HUES48 (cell line): Measurements from ENCODE around the gene MBIP.

ENCODE experiments used
- H3K27ac ChIP-seq: one replicate; pipeline ENCODE4 v1.7.0; 2013; ENCODE audit warnings: low read depth, low read length, inconsistent platforms
- H3K27me3 ChIP-seq: 2 replicates; pipeline ENCODE4 v1.6.1; 2013; ENCODE audit warnings: mild to moderate bottlenecking, low read length; ENCODE audit not compliant: control insufficient read depth, insufficient read depth
- H3K36me3 ChIP-seq: 2 replicates; pipeline ENCODE4 v1.6.1; 2013; ENCODE audit warnings: low read length; ENCODE audit not compliant: control insufficient read depth, insufficient read depth
- H3K4me1 ChIP-seq: 2 replicates; pipeline ENCODE4 v1.6.1; 2013; ENCODE audit warnings: mild to moderate bottlenecking, low read length; ENCODE audit not compliant: control insufficient read depth, insufficient read depth
- H3K4me3 ChIP-seq: 2 replicates; pipeline ENCODE4 v1.5.1; 2013; ENCODE audit warnings: mild to moderate bottlenecking, low read depth, low read length
- H3K9ac ChIP-seq: 2 replicates; pipeline ENCODE4 v1.6.1; 2013; ENCODE audit warnings: mild to moderate bottlenecking, low read depth, low read length, moderate library complexity
- H3K9me3 ChIP-seq: 2 replicates; pipeline ENCODE4 v1.6.1; 2013; ENCODE audit warnings: low read length; ENCODE audit not compliant: control insufficient read depth, insufficient read depth

Gene MBIP

DNA sequence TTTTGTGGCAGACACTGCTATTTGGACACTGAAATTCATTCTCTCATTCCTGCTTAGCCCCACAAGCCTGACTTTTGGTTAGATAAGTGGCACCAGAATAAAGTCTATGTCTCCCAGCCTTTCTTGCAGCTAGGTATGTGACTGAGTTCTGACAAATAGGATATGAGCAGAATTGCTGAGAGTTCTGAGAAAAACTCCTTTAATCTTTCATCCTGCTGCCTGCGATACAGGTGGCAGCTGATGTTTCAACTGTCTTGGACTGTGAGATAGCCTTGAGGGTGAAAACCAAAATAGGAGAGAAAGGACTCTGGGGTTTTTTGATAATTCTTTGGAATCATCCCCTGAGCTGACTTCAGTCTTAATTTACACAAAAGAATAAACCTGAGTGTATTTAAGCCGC, 55.8 kb downstream of the MBIP start:
- H3K4me3 ChIP-seq, result no peak overlapping the region
- H3K36me3 ChIP-seq, result no peaks in the 10 kb centered on the region
- no peak overlapping the region for H3K27ac ChIP-seq
- H3K9me3 ChIP-seq, result no peaks in the 10 kb centered on the region
- peaks cover 25% of the 10 kb centered on the region for H3K4me1 ChIP-seq
- H3K9ac ChIP-seq, result no peak overlapping the region
- H3K27me3 ChIP-seq, result peaks cover 5% of the 10 kb centered on the region; the same call in 1 of the 2 replicates

DNA sequence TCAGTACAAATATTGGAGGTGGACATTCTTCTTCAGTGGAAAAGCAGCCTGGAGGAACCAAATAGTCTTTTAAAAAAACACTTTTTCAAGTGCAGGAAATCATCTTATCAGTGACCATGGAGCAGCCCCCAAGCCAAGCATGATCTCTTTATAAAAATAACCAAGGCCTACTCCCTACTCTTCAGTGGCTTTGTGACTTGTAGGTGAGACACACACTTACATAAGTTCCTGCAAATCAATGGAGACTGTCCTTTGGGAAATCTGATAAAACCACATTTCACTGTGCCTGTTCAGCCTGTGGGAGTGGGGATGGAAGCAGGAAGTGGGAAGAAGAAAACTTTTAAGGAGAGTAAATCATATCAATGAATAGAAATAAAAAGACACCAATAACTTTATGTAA, 56.3 kb downstream of the MBIP start:
- peaks cover 5% of the 10 kb centered on the region; the same call in 1 of the 2 replicates for H3K27me3 ChIP-seq
- peaks cover 21% of the 10 kb centered on the region for H3K4me1 ChIP-seq
- no peak overlapping the region for H3K27ac ChIP-seq
- H3K36me3 ChIP-seq, result no peaks in the 10 kb centered on the region
- H3K4me3 ChIP-seq, result no peak overlapping the region
- no peaks in the 10 kb centered on the region for H3K9me3 ChIP-seq
- no peak overlapping the region for H3K9ac ChIP-seq

DNA sequence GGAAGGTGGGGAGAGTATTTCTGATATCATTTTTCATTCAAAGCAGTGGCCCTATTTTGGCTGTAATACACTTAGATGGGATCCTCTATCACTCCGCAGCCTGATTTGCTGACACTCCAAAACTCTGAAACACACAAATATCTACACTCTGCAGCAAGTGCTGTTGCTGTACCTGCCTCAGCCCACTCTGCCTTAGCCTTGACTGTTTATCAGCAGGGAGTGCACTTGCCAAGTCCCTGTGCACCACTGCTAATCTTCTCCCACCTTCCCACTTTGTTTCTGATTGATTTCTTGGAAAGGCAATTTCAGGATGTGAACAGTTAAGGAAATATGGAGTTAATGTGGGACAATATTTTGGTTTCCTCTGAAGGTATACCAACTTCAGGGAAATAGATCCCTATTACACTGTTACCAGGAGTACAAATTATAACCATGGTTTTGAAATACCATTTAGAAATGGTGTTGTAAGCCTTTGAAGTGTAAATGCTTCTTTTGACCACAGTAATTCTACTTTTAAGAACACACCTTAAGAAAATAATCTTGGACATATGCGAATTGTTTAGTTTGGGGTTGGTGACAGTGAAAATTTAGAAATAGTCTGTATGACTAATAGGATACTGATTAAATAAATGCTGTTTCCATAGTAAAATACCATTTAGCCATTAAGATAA, 59.3 kb downstream of the MBIP start:
- Histone ChIP-seq H3K4me1 (no peaks in the 10 kb centered on the region), H3K9ac (no peak overlapping the region), H3K27me3 (no peaks in the 10 kb centered on the region), H3K36me3 (no peaks in the 10 kb centered on the region), H3K9me3 (no peaks in the 10 kb centered on the region), H3K27ac (no peak overlapping the region), H3K4me3 (no peak overlapping the region)

DNA sequence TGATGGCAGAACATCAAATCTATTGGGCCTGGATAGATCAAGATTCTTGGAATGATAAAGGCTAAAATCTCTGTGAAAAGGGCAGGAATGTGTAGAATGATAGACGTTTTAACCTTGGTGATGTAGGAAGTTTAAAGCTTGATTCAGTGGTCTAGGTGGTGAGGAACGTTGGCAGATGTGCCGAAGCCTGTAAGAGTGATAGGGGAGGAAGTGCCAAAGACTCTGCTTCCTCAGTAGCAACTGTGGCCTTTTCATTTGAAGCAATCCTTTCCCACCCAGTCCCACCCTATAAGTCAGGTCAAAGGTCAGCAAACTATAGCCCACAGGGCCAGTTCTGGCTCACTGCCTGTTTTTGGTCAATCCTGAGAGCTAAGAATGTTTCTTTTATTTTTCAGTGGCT, 62.2 kb downstream of the MBIP start:
- no peak overlapping the region for H3K27ac ChIP-seq

DNA sequence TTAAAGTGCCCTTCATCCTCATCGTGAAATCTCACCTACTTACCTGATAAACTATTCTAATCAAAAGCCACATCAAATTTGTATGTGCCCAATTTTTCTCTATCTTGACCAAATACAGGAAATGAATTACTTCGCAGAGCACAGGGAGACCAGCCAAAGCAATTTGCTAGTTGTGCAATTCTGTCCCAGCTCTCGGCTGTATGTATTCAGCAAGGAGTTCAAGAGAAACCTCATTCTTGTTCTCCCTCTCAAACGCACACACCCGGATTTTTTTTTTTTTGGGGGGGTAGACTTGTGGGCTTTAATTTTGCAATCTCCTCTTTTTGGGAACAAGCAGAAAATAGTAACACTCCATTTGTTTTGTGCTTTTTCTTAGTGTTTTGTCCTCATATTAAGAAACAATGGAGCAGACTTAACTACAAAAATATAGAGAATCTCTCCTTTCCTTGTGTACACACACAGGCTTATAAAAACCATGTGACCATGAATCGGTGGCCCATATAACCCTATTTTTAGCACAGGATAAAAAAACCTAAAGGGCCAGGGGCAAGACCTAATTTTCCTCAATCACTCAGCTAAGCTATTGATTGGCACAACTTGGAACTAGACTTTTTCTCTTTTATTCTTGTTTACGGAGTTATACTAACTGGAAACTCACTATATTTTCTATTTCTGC, 64.2 kb downstream of the MBIP start:
- Histone ChIP-seq H3K4me3 (no peak overlapping the region), H3K27ac (no peak overlapping the region)

More for the DNA sequence above, 62.2 kb downstream of the MBIP start:
- H3K27me3 ChIP-seq, result no peaks in the 10 kb centered on the region
- no peaks in the 10 kb centered on the region for H3K9me3 ChIP-seq
- no peak overlapping the region for H3K4me3 ChIP-seq
- H3K4me1 ChIP-seq, result peaks cover 3% of the 10 kb centered on the region; the same call in 1 of the 2 replicates
- H3K36me3 ChIP-seq, result no peaks in the 10 kb centered on the region
- H3K9ac ChIP-seq, result no peak overlapping the region

DNA sequence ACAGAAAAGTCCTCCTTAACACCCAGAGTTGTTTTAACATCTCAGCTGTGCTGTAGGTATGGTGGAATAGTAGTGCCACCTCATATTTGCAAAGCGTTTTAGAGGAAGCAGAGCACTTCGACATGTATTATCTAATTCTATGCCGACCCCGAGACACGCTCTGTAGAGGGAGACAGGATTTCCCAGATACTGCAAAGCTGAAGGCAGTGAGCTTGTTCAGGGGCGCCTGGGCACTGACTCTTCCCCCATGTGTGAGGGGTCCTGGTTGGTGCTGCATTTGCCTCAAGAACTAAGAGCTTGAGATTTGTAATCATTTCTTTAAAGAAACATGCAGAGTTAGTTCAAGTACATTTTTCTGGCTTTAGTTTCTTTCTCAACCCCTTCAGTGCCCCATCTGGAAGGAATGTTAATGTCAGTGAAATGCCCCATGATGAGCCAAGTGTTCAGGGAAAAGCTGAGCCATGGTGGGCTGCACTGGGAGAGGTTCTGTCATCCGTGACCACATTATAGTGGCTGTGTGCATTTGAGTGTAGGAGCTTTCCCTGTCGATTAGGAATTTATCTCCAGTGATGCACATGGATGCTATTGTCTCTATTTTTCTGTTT, 66.3 kb downstream of the MBIP start:
- Histone ChIP-seq H3K9me3 (no peaks in the 10 kb centered on the region), H3K9ac (no peak overlapping the region), H3K27ac (no peak overlapping the region), H3K36me3 (no peaks in the 10 kb centered on the region), H3K4me1 (peaks cover 3% of the 10 kb centered on the region; the same call in 1 of the 2 replicates), H3K4me3 (no peak overlapping the region), H3K27me3 (no peaks in the 10 kb centered on the region)

More for the DNA sequence above, 64.2 kb downstream of the MBIP start:
- Histone ChIP-seq H3K36me3 (no peaks in the 10 kb centered on the region), H3K27me3 (no peaks in the 10 kb centered on the region), H3K4me1 (peaks cover 3% of the 10 kb centered on the region; the same call in 1 of the 2 replicates), H3K9ac (no peak overlapping the region), H3K9me3 (no peaks in the 10 kb centered on the region)
